Spleen (tissue), 11 donors: ENCODE data around the gene ESRRB. TPM values are rescaled to one million over a fixed set of nuclear protein-coding genes. Genes with fewer than 3 reads are reported as not detected.

Experiments used
- DNase-seq: peaks from one replicate; pipeline ENCODE4 v3.0.0-alpha.2; 2020
- H3K27ac ChIP-seq, 8 donors: fragments of 200-600 bp; sonication (generic) in 7 of 8; 1 replicate in 4 of 8; 2 replicates in 4 of 8; pipeline versions ENCODE4 v1.5.0 to v1.8.0; 2016 to 2021; ENCODE audit warnings: inconsistent platforms in 4 of 8, mild to moderate bottlenecking in 4 of 8, moderate library complexity in 1 of 8
- H3K27me3 ChIP-seq, 7 donors: fragments of 200-600 bp; sonication (generic) in 6 of 7; replicated peaks in 1 of 7; 1 replicate in 4 of 7; 2 replicates in 3 of 7; pipeline versions ENCODE4 v1.5.0 to v1.8.0; 2016 to 2021; ENCODE audit warnings: inconsistent platforms in 3 of 7, mild to moderate bottlenecking in 1 of 7
- H3K36me3 ChIP-seq, 6 donors: fragments of 200-600 bp; sonication (generic) in 5 of 6; 1 replicate in 4 of 6; 2 replicates in 2 of 6; pipeline versions ENCODE4 v1.5.0 to v1.8.0; 2016 to 2021; ENCODE audit warnings: inconsistent platforms in 2 of 6
- H3K4me1 ChIP-seq, 6 donors: fragments of 200-600 bp; sonication (generic) in 5 of 6; 1 replicate in 3 of 6; 2 replicates in 3 of 6; pipeline versions ENCODE4 v1.5.0 to v1.8.0; 2016 to 2021; ENCODE audit warnings: inconsistent platforms in 3 of 6
- H3K4me3 ChIP-seq, 8 donors: fragments of 200-600 bp; sonication (generic) in 7 of 8; 1 replicate in 4 of 8; 2 replicates in 4 of 8; pipeline versions ENCODE4 v1.5.0 to v1.8.0; 2016 to 2021; ENCODE audit warnings: inconsistent platforms in 4 of 8, mild to moderate bottlenecking in 4 of 8, moderate library complexity in 2 of 8
- H3K9me3 ChIP-seq, 8 donors: fragments of 200-600 bp; sonication (generic) in 7 of 8; 1 replicate in 4 of 8; 2 replicates in 4 of 8; pipeline versions ENCODE4 v1.5.0 to v1.8.0; 2016 to 2021; ENCODE audit warnings: inconsistent platforms in 4 of 8
- POLR2A ChIP-seq, 3 donors: fragments of 450-650 bp; IDR thresholded peaks; one replicate each; pipeline ENCODE4 v1.5.1; 2017; ENCODE audit warnings: antibody characterized with exemption in 3 of 3, mild to moderate bottlenecking in 1 of 3
- POLR2AphosphoS5 ChIP-seq, 3 donors: sonication (generic); formaldehyde crosslinking; IDR thresholded peaks; one replicate each; pipeline ENCODE4 v1.5.1; 2017; ENCODE audit warnings: antibody characterized with exemption in 3 of 3
- WGBS, 5 donors: extraction: QIAGEN DNeasy Blood & Tissue Kit in 3 of 5; methylation state at CpG; one replicate each; pipeline versions ENCODE4 v1.1.5 to v1.1.7; 2013 to 2018; 5-methylcytosine and 5-hydroxymethylcytosine counted together
- intact Hi-C: fragments of 100-400 bp; cut with DNase I; formaldehyde crosslinking; loops from one replicate; pipeline ENCODE4 v1.15.0; 2023; ENCODE audit warnings: low total_unique reads
- polyA plus RNA-seq, 3 donors: library from polyadenylated mRNA; stranded (reverse); fragments of 200-250 nt; gene quantifications; one replicate each; pipeline ENCODE4 v1.2.1, GENCODE V29; 2013
- total RNA-seq, 7 donors: library from RNA; depleted of rRNA in 3 of 7; stranded (reverse); fragments of >200 nt in 3 of 7; fragmentation: NEBNext Ultra II Directional in 4 of 7; extraction: Animal tissue kit (Norgen Biotek cat#: 25700) in 4 of 7; gene quantifications; one replicate each; pipeline versions ENCODE4 v1.1.0 to v1.2.1, GENCODE V29; 2016 to 2021
- TF ChIP-seq, protein P1 (sequence below), 11 experiments: fragments of 200-600 bp in 7 of 11; fragments of 450-650 bp in 4 of 11; sonication (generic) in 4 of 11; IDR thresholded peaks in 8 of 11; conservative IDR thresholded peaks in 3 of 11; 1 replicate in 7 of 11; 2 replicates in 4 of 11; pipeline versions ENCODE4 v1.4.0 to v1.8.0; 2016 to 2021; ENCODE audit warnings: antibody characterized with exemption in 11 of 11, inconsistent platforms in 4 of 11, mild to moderate bottlenecking in 1 of 11
- donor health status: healthy with polysubstance abuse.
- donor health status: DM: no; HTN: no; CAD: no; lungs with moderate emphysema.
- donor health status: DM: no; HTN: no; CAD: no.
- donor health status: Bipolar disorder and iron deficiency.
- donor health status: healthy.
- donor health status: DM: no; HTN: no; CAD: no.
- donor health status: DM: yes; HTN: yes; CAD: no.

ESRRB gene
- total and polyA plus RNA-seq, 10 donors, result 0.10 to 1.1 (median 0.72) TPM; not detected in 1

- Histone ChIP-seq H3K27ac (no peak overlapping the region), H3K9me3 (no peaks in the 10 kb centered on the region), H3K27me3 (peaks cover 0 to 52% (median 0%) of the 10 kb centered on the region in 7 donors), H3K4me1 (peaks cover 0 to 3% (median 0%) of the 10 kb centered on the region in 6 donors), H3K36me3 (no peaks in the 10 kb centered on the region), H3K4me3 (no peak overlapping the region)
- peak; percentile 1 for DNase-seq
- no peak for TF ChIP-seq POLR2A (IDR thresholded peaks at IDR 0.05)
- WGBS, 5 donors, result 73 to 88% (median 79%) methylated on average over 3 of the region's 3 CpGs
- intact Hi-C loops, result loop anchor here (10.0 kb wide), 1 partner anchor 142 kb away; no protein-coding TSS in a partner anchor
These were observed 126.7 kb downstream of the ESRRB start for GRCh38 chr14:76502638-76503037.

DNA sequence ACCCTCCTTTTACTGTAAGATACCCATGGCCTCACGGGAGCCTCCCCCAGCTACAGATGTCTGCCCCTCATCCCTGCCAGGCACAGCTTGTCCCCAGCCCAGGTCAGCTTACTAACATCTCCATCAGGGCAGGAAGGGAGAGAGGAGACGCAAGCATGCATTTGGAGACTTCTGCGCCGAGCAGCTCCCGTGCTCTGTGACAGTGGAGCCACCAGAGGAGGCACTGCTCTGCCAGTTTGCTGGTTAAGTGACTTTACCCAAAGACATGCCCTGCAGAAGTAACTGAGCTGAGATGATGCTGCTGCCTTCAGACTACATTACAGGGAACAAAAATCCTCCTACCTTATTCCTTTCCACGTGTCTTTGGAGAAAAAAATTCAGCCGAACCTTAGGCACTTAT is 133.4 kb downstream of the ESRRB start:
- TF ChIP-seq POLR2A (IDR thresholded peaks at IDR 0.05) (no peak), POLR2AphosphoS5 (IDR thresholded peaks at IDR 0.05) (no peak)
- TF ChIP-seq, protein P1, sequence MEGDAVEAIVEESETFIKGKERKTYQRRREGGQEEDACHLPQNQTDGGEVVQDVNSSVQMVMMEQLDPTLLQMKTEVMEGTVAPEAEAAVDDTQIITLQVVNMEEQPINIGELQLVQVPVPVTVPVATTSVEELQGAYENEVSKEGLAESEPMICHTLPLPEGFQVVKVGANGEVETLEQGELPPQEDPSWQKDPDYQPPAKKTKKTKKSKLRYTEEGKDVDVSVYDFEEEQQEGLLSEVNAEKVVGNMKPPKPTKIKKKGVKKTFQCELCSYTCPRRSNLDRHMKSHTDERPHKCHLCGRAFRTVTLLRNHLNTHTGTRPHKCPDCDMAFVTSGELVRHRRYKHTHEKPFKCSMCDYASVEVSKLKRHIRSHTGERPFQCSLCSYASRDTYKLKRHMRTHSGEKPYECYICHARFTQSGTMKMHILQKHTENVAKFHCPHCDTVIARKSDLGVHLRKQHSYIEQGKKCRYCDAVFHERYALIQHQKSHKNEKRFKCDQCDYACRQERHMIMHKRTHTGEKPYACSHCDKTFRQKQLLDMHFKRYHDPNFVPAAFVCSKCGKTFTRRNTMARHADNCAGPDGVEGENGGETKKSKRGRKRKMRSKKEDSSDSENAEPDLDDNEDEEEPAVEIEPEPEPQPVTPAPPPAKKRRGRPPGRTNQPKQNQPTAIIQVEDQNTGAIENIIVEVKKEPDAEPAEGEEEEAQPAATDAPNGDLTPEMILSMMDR (IDR thresholded peaks at IDR 0.05 in 8 of 11, conservative IDR thresholded peaks at IDR 0.05 in 3 of 11), result no peak
- intact Hi-C loops, result loop anchor here (10.0 kb wide), 1 partner anchor 135 kb away; no protein-coding TSS in a partner anchor
- Histone ChIP-seq H3K4me1 (peaks cover 0 to 14% (median 0%) of the 10 kb centered on the region in 6 donors), H3K27ac (no peak overlapping the region), H3K36me3 (no peaks in the 10 kb centered on the region), H3K27me3 (peaks cover 0 to 42% (median 0%) of the 10 kb centered on the region in 7 donors), H3K4me3 (no peak overlapping the region), H3K9me3 (no peaks in the 10 kb centered on the region)
- 60 to 83% (median 77%) methylated on average over 7 of the region's 7 CpGs for WGBS, 5 donors
- peak; percentile 52 for DNase-seq

- DNase-seq, result peak; percentile 39
- no peaks in the 10 kb centered on the region for H3K36me3 ChIP-seq
- H3K4me1 ChIP-seq, result peaks cover 0 to 19% (median 0%) of the 10 kb centered on the region in 6 donors
- 77 to 87% (median 84%) methylated on average over 3 of the region's 3 CpGs for WGBS, 5 donors
- TF ChIP-seq, protein P1 (IDR thresholded peaks at IDR 0.05 in 8 of 11, conservative IDR thresholded peaks at IDR 0.05 in 3 of 11), result no peak
- TF ChIP-seq POLR2A (IDR thresholded peaks at IDR 0.05) (no peak), POLR2AphosphoS5 (IDR thresholded peaks at IDR 0.05) (no peak)
- intact Hi-C loops, result no loop called here
- no peak overlapping the region for H3K27ac ChIP-seq
- H3K4me3 ChIP-seq, result no peak overlapping the region
- peaks cover 0 to 44% (median 0%) of the 10 kb centered on the region in 7 donors for H3K27me3 ChIP-seq
- no peaks in the 10 kb centered on the region for H3K9me3 ChIP-seq
These were observed 134.2 kb downstream of the ESRRB start for GRCh38 chr14:76510181-76510580.

DNA sequence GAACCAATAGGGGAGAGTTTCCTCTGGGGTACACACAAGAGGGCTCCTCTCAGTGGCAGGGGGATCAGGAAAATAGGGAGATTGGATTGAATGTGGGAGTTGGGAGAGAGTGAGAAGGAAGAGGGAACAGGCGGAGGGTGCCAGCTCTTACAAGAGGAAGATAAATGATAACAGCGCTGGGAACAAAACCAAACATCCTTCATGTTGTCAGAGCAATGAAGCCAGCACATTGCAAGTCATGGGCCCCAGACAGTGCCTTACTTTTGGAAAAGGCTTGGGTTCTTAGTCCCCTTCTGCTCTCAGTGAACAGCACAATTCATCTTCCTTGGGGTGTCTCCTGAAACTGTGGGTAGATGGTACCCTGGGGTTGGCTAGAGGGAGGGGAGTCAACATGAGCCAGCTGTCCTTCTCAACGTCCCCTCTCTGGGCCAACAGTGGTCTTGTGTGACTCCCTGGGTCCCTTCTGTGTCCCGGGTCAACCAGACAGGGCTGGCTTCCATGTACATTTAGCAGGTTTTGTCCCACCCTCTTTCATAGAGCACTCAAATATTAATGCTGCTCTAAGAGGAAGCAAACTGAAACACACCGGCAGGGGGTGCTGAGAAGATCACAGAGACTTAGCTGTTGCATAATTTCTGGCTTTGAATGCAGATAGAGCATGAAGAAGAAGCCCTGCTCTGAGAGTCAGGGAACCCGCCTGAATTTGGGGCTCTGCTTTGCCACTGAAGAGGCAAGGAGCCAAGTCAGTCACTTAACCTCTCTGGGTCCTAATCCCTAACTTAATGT is 138.5 kb downstream of the ESRRB start:
- WGBS, 5 donors, result 41 to 62% (median 48%) methylated on average over 6 of the region's 6 CpGs

More for the DNA sequence above, 138.5 kb downstream of the ESRRB start:
- Histone ChIP-seq H3K36me3 (no peaks in the 10 kb centered on the region), H3K4me3 (no peak overlapping the region), H3K9me3 (no peaks in the 10 kb centered on the region), H3K27me3 (peaks cover 0 to 29% (median 0%) of the 10 kb centered on the region in 7 donors), H3K27ac (no peak overlapping the region), H3K4me1 (peaks cover 0 to 19% (median 0%) of the 10 kb centered on the region in 6 donors)
- intact Hi-C loops, result no loop called here
- TF ChIP-seq, protein P1 (IDR thresholded peaks at IDR 0.05 in 8 of 11, conservative IDR thresholded peaks at IDR 0.05 in 3 of 11), result peak in 4 of 11 experiments; percentile 16 to 33 (median 24)
- no peak for TF ChIP-seq POLR2A (IDR thresholded peaks at IDR 0.05)
- DNase-seq, result peak; percentile 25
